ENCODE results near the gene SLC19A2. TPM values are rescaled to one million over a fixed set of nuclear protein-coding genes. Genes with fewer than 3 reads are reported as not detected.

SLC19A2 gene
- polyA plus RNA-seq, 2 of the 4 experiments (the other 2 are of a cell fraction), result 5.2 to 13.3 TPM

- no peak overlapping the region for H3K4me2 ChIP-seq
- CTCF ChIA-PET, result no interaction called here
- 84% methylated on average over 1 of the region's 1 CpG for WGBS (ENCODE audit: missing lambda C conversion rate)
- no peak overlapping the region for H3K27ac ChIP-seq
- FAIRE-seq (no peak), DNase-seq (ENCODE audit: low read depth in 1 of 2, low spot score in 1 of 2) (no peak), ATAC-seq (no peak)
- POLR2A ChIA-PET, result no interaction called here
- no peak overlapping the region for H3K4me3 ChIP-seq
- peaks cover 19% of the 10 kb centered on the region; the same call in 2 of the 3 replicates for H3K9me3 ChIP-seq
- TF ChIP-seq JUN (IDR thresholded peaks at IDR 0.05), result no peak
- no peaks in the 10 kb centered on the region for H3K4me1 ChIP-seq
Measured at GRCh38 chr1:169457443-169457842, 28.3 kb downstream of the SLC19A2 start.

- ChIA-PET CTCF (no interaction called here), POLR2A (no interaction called here)
- Histone ChIP-seq H3K4me2 (no peak overlapping the region), H3K9me3 (peaks cover 19% of the 10 kb centered on the region; the same call in 2 of the 3 replicates), H3K4me1 (no peaks in the 10 kb centered on the region), H3K27ac (no peak overlapping the region), H3K4me3 (no peak overlapping the region)
- DNase-seq (ENCODE audit: low read depth in 1 of 2, low spot score in 1 of 2) (no peak), ATAC-seq (no peak), FAIRE-seq (no peak)
- WGBS (ENCODE audit: missing lambda C conversion rate), result 72% methylated on average over 2 of the region's 2 CpGs
- TF ChIP-seq HES2 (IDR thresholded peaks at IDR 0.05), result no peak
- no peak for TF ChIP-seq ZFP36 (IDR thresholded peaks at IDR 0.05; ENCODE audit: borderline replicate concordance, partially characterized antibody)
- TF ChIP-seq, protein P1, sequence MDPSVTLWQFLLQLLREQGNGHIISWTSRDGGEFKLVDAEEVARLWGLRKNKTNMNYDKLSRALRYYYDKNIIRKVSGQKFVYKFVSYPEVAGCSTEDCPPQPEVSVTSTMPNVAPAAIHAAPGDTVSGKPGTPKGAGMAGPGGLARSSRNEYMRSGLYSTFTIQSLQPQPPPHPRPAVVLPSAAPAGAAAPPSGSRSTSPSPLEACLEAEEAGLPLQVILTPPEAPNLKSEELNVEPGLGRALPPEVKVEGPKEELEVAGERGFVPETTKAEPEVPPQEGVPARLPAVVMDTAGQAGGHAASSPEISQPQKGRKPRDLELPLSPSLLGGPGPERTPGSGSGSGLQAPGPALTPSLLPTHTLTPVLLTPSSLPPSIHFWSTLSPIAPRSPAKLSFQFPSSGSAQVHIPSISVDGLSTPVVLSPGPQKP (IDR thresholded peaks at IDR 0.05; ENCODE audit: low read depth, low read length), result no peak
- no peak for TF ChIP-seq ZNF302 (CRISPR knock-in tag; IDR thresholded peaks at IDR 0.05)
- no peak for TF ChIP-seq BHLHE40 (IDR thresholded peaks at IDR 0.05; ENCODE audit: low read depth, low read length)
- TF ChIP-seq HOXB13 (CRISPR knock-in tag; IDR thresholded peaks at IDR 0.05; ENCODE audit: low read depth), result no peak
- no peak for TF ChIP-seq JUNB (IDR thresholded peaks at IDR 0.05)
- TF ChIP-seq FOXS1 (CRISPR knock-in tag; IDR thresholded peaks at IDR 0.05), result no peak
- TF ChIP-seq JUN (IDR thresholded peaks at IDR 0.05), result no peak
- TF ChIP-seq HEYL (CRISPR knock-in tag; IDR thresholded peaks at IDR 0.05), result no peak
- no peak for TF ChIP-seq MAZ (IDR thresholded peaks at IDR 0.05; ENCODE audit: borderline replicate concordance, low read depth, low read length)
- no peak for TF ChIP-seq ZC3H11A (IDR thresholded peaks at IDR 0.05)
- no peak for TF ChIP-seq REST (IDR thresholded peaks at IDR 0.05)
- TF ChIP-seq TP53 (CRISPR knock-in tag; IDR thresholded peaks at IDR 0.05), result no peak
- TF ChIP-seq KDM1A (IDR thresholded peaks at IDR 0.05; ENCODE audit: low read depth), result no peak
- TF ChIP-seq NFE2L2 (conservative IDR thresholded peaks at IDR 0.05; ENCODE audit: low read length), result no peak
- no peak for TF ChIP-seq ZSCAN20 (CRISPR knock-in tag; IDR thresholded peaks at IDR 0.05)
- TF ChIP-seq NPAS2 (CRISPR knock-in tag; IDR thresholded peaks at IDR 0.05; ENCODE audit: borderline replicate concordance), result no peak
- TF ChIP-seq RAD21 (conservative IDR thresholded peaks at IDR 0.05 in 1 of 2, IDR thresholded peaks at IDR 0.05 in 1 of 2), result no peak
- no peak for TF ChIP-seq EHMT2 (IDR thresholded peaks at IDR 0.05; ENCODE audit: low read depth)
Measured at GRCh38 chr1:169456029-169456428, 29.7 kb downstream of the SLC19A2 start.

- DNase-seq (ENCODE audit: low read depth in 1 of 2, low spot score in 1 of 2), result no peak
- ChIA-PET POLR2A (no interaction called here), CTCF (interaction anchor here (0.8 kb wide), 1 partner anchor 95 kb away, joined by 3 read pairs; no protein-coding TSS in a partner anchor)
- Histone ChIP-seq H3K27ac (no peak overlapping the region), H3K4me1 (no peaks in the 10 kb centered on the region), H3K4me2 (no peak overlapping the region), H3K9me3 (peaks cover 15% of the 10 kb centered on the region; the same call in 2 of the 3 replicates), H3K4me3 (no peak overlapping the region)
- 92% methylated on average over 2 of the region's 2 CpGs for WGBS (ENCODE audit: missing lambda C conversion rate)
- TF ChIP-seq CBX8 (IDR thresholded peaks at IDR 0.05) (no peak), MAFK (IDR thresholded peaks at IDR 0.05; ENCODE audit: partially characterized antibody) (peak; percentile 39)
- FAIRE-seq, result no peak
- no peak for ATAC-seq
Measured at GRCh38 chr1:169452921-169453320, 32.8 kb downstream of the SLC19A2 start.

Measured in A549 (cell line).